Activated CD4-positive, alpha-beta memory T cell treated with anti-CD3 and anti-CD28 coated beads for 36 hours (primary cell): Measurements from ENCODE around the gene SP2. TPM values are rescaled to one million over a fixed set of nuclear protein-coding genes. Genes with fewer than 3 reads are reported as not detected.
"Not testable (repeated sequence)": the region's sequence is repeated elsewhere in the genome, so short reads cannot be mapped to it uniquely, and the experiment has no call there.

Experiments used
- CTCF ChIA-PET: fragments of 350-600 bp; sonication (Branson Sonifier 250); formaldehyde crosslinking; loops from one replicate; lab custom pipeline; 2021; ENCODE audit warnings: antibody characterized with exemption, inconsistent platforms; lab: Charles Lee
- POLR2A ChIA-PET: fragments of 350-600 bp; sonication (Branson Sonifier 250); formaldehyde crosslinking; loops from one replicate; lab custom pipeline; 2021; ENCODE audit warnings: antibody characterized with exemption; lab: Charles Lee
- DNase-seq: peaks from one replicate; pipeline ENCODE4 v3.0.0-alpha.2; 2020
- H3K27ac Mint-ChIP-seq: one replicate; pipeline ENCODE4 v1.8.0; 2021; ENCODE audit warnings: mixed read lengths
- H3K27me3 Mint-ChIP-seq: one replicate; pipeline ENCODE4 v1.8.0; 2021; ENCODE audit warnings: mixed read lengths
- H3K36me3 Mint-ChIP-seq: one replicate; pipeline ENCODE4 v1.8.0; 2021; ENCODE audit warnings: mixed read lengths
- H3K4me1 Mint-ChIP-seq: one replicate; pipeline ENCODE4 v1.8.0; 2021; ENCODE audit warnings: low read depth, mixed read lengths
- H3K4me3 Mint-ChIP-seq: one replicate; pipeline ENCODE4 v1.8.0; 2021; ENCODE audit warnings: mild to moderate bottlenecking, mixed read lengths
- H3K9me3 Mint-ChIP-seq: one replicate; pipeline ENCODE4 v1.8.0; 2021; ENCODE audit warnings: mixed read lengths
- intact Hi-C: fragments of 100-400 bp; cut with micrococcal nuclease; formaldehyde crosslinking; loops from one replicate; pipeline ENCODE4 v1.15.1; 2023
- total RNA-seq, 2 experiments: library from RNA; stranded (reverse); gene quantifications; one replicate each; pipeline ENCODE4 v1.2.3, GENCODE V29; 2021

Gene SP2
- total RNA-seq, 2 experiments from 2014 or later = 15.1 to 17.2 TPM

GRCh38 chr17:47929218-47930000, 33.4 kb downstream of the SP2 start:
- H3K27ac Mint-ChIP-seq = no peak overlapping the region
- H3K4me1 Mint-ChIP-seq = peaks cover 4% of the 10 kb centered on the region
- no peak for DNase-seq
- H3K4me3 Mint-ChIP-seq = no peak overlapping the region
- ChIA-PET POLR2A (interaction anchor here (0.8 kb wide), 1 partner anchor 11 kb away, joined by 3 read pairs; no protein-coding TSS in a partner anchor), CTCF (interaction anchor here (0.6 to 2.3 kb wide), 6 partner anchors 16 to 41 kb away, joined by 3 to 8 read pairs (median 4); partner anchors contain the start of gene CDK5RAP3)
- H3K36me3 Mint-ChIP-seq = peaks cover 21% of the 10 kb centered on the region
- H3K27me3 Mint-ChIP-seq = no peaks in the 10 kb centered on the region
- H3K9me3 Mint-ChIP-seq = no peaks in the 10 kb centered on the region
- intact Hi-C loops = no loop called here

DNA sequence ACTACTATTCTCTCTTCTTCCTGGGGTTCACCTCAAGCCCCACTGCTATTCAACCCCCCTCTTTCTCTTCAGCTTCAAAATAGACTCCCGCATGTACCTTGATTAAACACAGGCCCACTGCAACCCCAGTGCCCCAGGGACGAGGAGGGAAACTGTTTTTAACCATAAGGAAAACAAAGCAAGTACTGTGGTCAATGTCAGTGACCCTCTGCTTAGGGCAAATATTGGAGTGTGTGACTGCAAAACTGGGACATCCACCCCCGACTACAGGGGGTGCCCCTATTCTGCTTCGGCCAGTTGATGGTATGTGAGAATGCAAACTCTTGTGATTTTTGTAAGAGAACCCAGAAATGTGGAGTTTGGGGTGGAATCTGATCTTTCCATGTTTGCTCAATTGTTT, 35.8 kb downstream of the SP2 start:
- Mint-ChIP-seq H3K4me1 (peaks cover 6% of the 10 kb centered on the region), H3K27ac (peak overlapping the region; percentile 3), H3K36me3 (peaks cover 13% of the 10 kb centered on the region), H3K4me3 (no peak overlapping the region), H3K27me3 (no peaks in the 10 kb centered on the region), H3K9me3 (no peaks in the 10 kb centered on the region)
- ChIA-PET CTCF (no interaction called here), POLR2A (no interaction called here)
- intact Hi-C loops = no loop called here
- no peak for DNase-seq

GRCh38 chr17:47934856-47935255, 38.8 kb downstream of the SP2 start:
- no peak overlapping the region for H3K4me3 Mint-ChIP-seq
- intact Hi-C loops = no loop called here
- ChIA-PET POLR2A (no interaction called here), CTCF (interaction anchor here (4.5 kb wide), 1 partner anchor 13 kb away, joined by 52 read pairs; no protein-coding TSS in a partner anchor)
- H3K27me3 Mint-ChIP-seq = no peaks in the 10 kb centered on the region
- H3K27ac Mint-ChIP-seq = no peak overlapping the region
- DNase-seq = no peak
- peaks cover 14% of the 10 kb centered on the region for H3K4me1 Mint-ChIP-seq
- H3K36me3 Mint-ChIP-seq = no peaks in the 10 kb centered on the region
- H3K9me3 Mint-ChIP-seq = no peaks in the 10 kb centered on the region

GRCh38 chr17:47935468-47935867, 39.4 kb downstream of the SP2 start:
- H3K27me3 Mint-ChIP-seq, H3K27ac Mint-ChIP-seq, DNase-seq, H3K9me3 Mint-ChIP-seq, intact Hi-C loops, POLR2A ChIA-PET, H3K4me3 Mint-ChIP-seq, H3K36me3 Mint-ChIP-seq: not testable (repeated sequence)
- peaks cover 18% of the 10 kb centered on the region for H3K4me1 Mint-ChIP-seq
- CTCF ChIA-PET = interaction anchor here (1.0 to 4.5 kb wide), 3 partner anchors 13 to 88 kb away, joined by 3 to 52 read pairs (median 5); partner anchors contain the start of gene CDK5RAP3

- POLR2A ChIA-PET = no interaction called here
- peaks cover 21% of the 10 kb centered on the region for H3K4me1 Mint-ChIP-seq
- H3K27me3 Mint-ChIP-seq = no peaks in the 10 kb centered on the region
- CTCF ChIA-PET = interaction anchor here (1.0 to 4.5 kb wide), 3 partner anchors 12 to 89 kb away, joined by 3 to 52 read pairs (median 5); partner anchors contain the start of gene CDK5RAP3
- no peak overlapping the region for H3K27ac Mint-ChIP-seq
- DNase-seq = no peak
- no peak overlapping the region for H3K4me3 Mint-ChIP-seq
- no peaks in the 10 kb centered on the region for H3K9me3 Mint-ChIP-seq
- intact Hi-C loops = no loop called here
- H3K36me3 Mint-ChIP-seq = no peaks in the 10 kb centered on the region
Measured at GRCh38 chr17:47935961-47936360, 39.9 kb downstream of the SP2 start.

DNA sequence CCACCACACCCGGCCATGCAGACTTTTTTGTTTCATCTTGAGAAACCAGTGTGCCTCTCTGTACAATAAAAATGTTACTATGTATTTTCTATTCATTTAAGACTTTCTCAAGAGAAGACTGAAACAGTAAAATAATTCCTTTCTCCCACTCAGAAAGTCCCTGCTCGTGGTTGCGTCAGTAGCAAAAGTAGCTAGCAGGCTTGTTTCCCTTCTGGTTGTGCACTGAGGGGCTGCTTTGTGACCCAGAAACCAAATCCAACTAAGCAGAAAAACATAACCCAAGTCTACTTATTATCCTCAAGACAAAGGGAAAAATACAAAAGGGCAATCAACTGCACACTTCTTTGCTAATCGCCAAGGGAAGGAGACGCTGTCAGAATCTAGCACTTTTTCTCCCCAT, 41.9 kb downstream of the SP2 start:
- ChIA-PET CTCF (interaction anchor here (4.5 kb wide), 1 partner anchor 10 kb away, joined by 52 read pairs; no protein-coding TSS in a partner anchor), POLR2A (interaction anchor here (1.4 kb wide), 1 partner anchor 43 kb away, joined by 3 read pairs; no protein-coding TSS in a partner anchor)
- Mint-ChIP-seq H3K4me1 (peaks cover 35% of the 10 kb centered on the region), H3K4me3 (no peak overlapping the region), H3K27ac (peak overlapping the region; percentile 63), H3K36me3 (no peaks in the 10 kb centered on the region), H3K9me3 (no peaks in the 10 kb centered on the region), H3K27me3 (no peaks in the 10 kb centered on the region)
- DNase-seq = peak; percentile 56
- intact Hi-C loops = no loop called here

- intact Hi-C loops = loop anchor here (1.0 to 5.0 kb wide), 6 partner anchors 29 to 234 kb away; partner anchors contain the start of genes CDK5RAP3, LRRC46, MRPL10 and SNX11
- Mint-ChIP-seq H3K4me1 (peaks cover 52% of the 10 kb centered on the region), H3K4me3 (peak within 1 kb of the TSS; percentile 95), H3K27me3 (no peaks in the 10 kb centered on the region), H3K27ac (peak within 1 kb of the TSS; percentile 81), H3K36me3 (peaks cover 11% of the 10 kb centered on the region), H3K9me3 (no peaks in the 10 kb centered on the region)
- ChIA-PET POLR2A (interaction anchor here (0.8 to 2.4 kb wide), 5 partner anchors 9 to 108 kb away, joined by 3 to 12 read pairs (median 3); partner anchors contain the start of gene SCRN2), CTCF (interaction anchor here (0.8 to 17.6 kb wide), 9 partner anchors 8 to 671 kb away, joined by 3 to 290 read pairs (median 4); partner anchors contain the start of genes CDK5RAP3, LRRC46, MRPL10 and PRR15L)
- DNase-seq = peak; percentile 98
Measured at GRCh38 chr17:47941246-47942095, 45.4 kb downstream of the SP2 start, which contains the start of gene PNPO. Gene PNPO, plus strand, starts transcription at chr17:47941571. Its CDS starts 105 bp downstream, at chr17:47941676.

GRCh38 chr17:47942096-47942510, 46.1 kb downstream of the SP2 start:
- peak; percentile 49 for DNase-seq

GRCh38 chr17:47942568-47942967, 46.5 kb downstream of the SP2 start:
- no peak for DNase-seq
- intact Hi-C loops = loop anchor here (5.0 kb wide), 1 partner anchor 235 kb away; no protein-coding TSS in a partner anchor
- H3K36me3 Mint-ChIP-seq = peaks cover 16% of the 10 kb centered on the region
- peaks cover 53% of the 10 kb centered on the region for H3K4me1 Mint-ChIP-seq
- POLR2A ChIA-PET = interaction anchor here (0.8 to 2.4 kb wide), 3 partner anchors 10 to 47 kb away, joined by 3 to 12 read pairs (median 3); partner anchors contain the start of gene SP2
- peak overlapping the region; percentile 95 for H3K4me3 Mint-ChIP-seq
- H3K27me3 Mint-ChIP-seq = no peaks in the 10 kb centered on the region
- no peak overlapping the region for H3K27ac Mint-ChIP-seq
- H3K9me3 Mint-ChIP-seq = no peaks in the 10 kb centered on the region
- CTCF ChIA-PET = interaction anchor here (1.2 to 17.6 kb wide), 4 partner anchors 7 to 101 kb away, joined by 4 to 290 read pairs (median 14); partner anchors contain the start of genes CDK5RAP3 and SCRN2

More at GRCh38 chr17:47942096-47942510, 46.1 kb downstream of the SP2 start:
- Mint-ChIP-seq H3K27ac (peak overlapping the region; percentile 81), H3K36me3 (peaks cover 14% of the 10 kb centered on the region), H3K9me3 (no peaks in the 10 kb centered on the region), H3K4me1 (peaks cover 51% of the 10 kb centered on the region), H3K27me3 (no peaks in the 10 kb centered on the region), H3K4me3 (peak overlapping the region; percentile 95)
- POLR2A ChIA-PET = interaction anchor here (1.2 to 2.4 kb wide), 2 partner anchors 9 to 47 kb away, joined by 3 to 12 read pairs; no protein-coding TSS in a partner anchor
- CTCF ChIA-PET = interaction anchor here (1.2 to 17.6 kb wide), 6 partner anchors 8 to 111 kb away, joined by 4 to 290 read pairs (median 6); partner anchors contain the start of genes CDK5RAP3, LRRC46, MRPL10 and SCRN2
- intact Hi-C loops = loop anchor here (5.0 kb wide), 1 partner anchor 235 kb away; no protein-coding TSS in a partner anchor

DNA sequence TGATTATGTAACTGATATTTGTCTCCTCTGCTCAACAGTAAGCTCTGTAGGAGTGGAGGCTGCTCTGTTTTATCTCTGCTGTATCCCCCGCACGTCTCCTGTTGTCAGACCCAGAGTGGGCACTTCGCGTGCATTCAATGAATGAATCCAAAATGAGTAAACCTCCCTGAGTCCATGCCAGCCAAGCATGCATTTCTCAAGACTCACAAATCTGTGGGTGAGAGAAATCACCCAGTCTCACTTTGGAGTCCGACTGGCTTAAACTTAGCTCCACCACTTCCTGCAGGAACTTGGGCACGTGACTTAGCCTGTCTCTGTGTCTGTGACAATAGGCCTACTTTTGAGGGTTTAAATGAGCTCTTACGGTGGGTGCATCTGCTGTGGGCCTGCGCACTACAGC, 49.0 kb downstream of the SP2 start:
- intact Hi-C loops = no loop called here
- Mint-ChIP-seq H3K9me3 (no peaks in the 10 kb centered on the region), H3K4me3 (no peak overlapping the region), H3K27me3 (no peaks in the 10 kb centered on the region), H3K4me1 (peaks cover 55% of the 10 kb centered on the region), H3K36me3 (peaks cover 17% of the 10 kb centered on the region), H3K27ac (peak overlapping the region; percentile 46)
- ChIA-PET POLR2A (interaction anchor here (1.6 kb wide), 1 partner anchor 49 kb away, joined by 4 read pairs; the partner anchor contains the start of gene SP2), CTCF (interaction anchor here (0.6 to 17.6 kb wide), 8 partner anchors 8 to 104 kb away, joined by 3 to 290 read pairs (median 7); partner anchors contain the start of genes CDK5RAP3 and SCRN2)
- DNase-seq = no peak
